Measurements from ENCODE around the gene ZBTB24. TPM values are rescaled to one million over a fixed set of nuclear protein-coding genes. Genes with fewer than 3 reads are reported as not detected.

Gene ZBTB24
- total RNA-seq, 1 experiment from 2014 or later, result 10.4 TPM

DNA sequence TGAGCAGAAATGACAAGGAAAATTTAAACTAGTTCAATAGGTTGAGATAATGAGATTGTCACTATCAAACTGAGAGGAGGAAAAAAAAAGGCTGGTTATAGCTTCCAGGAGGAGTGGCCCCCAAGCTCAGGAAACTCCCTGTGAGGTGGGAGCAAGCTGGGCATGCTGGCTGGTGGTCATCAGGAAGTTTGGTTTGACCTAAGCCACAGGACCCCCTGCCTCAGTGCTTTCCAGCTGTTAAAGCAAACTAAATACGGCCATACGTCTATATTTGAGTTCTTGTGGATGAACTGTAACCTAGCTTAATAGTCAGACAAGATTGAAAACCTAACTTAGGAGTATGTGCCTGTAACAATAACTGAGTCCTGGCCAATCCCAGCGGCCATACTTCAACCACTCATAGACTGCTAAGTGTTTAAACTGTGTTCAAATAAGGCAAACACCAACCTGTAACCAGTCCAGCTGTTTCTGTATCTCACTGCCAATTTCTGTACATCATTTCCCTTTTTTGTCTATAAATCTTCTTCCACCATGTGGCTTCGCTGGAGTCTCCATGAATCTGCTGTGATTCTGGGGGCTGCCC, 24.6 kb upstream of the ZBTB24 start:
- no peak for DNase-seq (ENCODE audit: unreplicated experiment)
- POLR2A ChIA-PET, result interaction anchor here (0.6 kb wide), 1 partner anchor 248 kb away, joined by 4 read pairs; no protein-coding TSS in a partner anchor
- H3K4me3 Mint-ChIP-seq (ENCODE audit: unreplicated experiment), result no peak overlapping the region
- CTCF ChIA-PET, result interaction anchor here (0.8 to 1.9 kb wide), 3 partner anchors 11 to 66 kb away, joined by 3 to 5 read pairs (median 3); partner anchors contain the start of gene SMPD2
- no peaks in the 10 kb centered on the region for H3K27me3 Mint-ChIP-seq (ENCODE audit: insufficient read depth, unreplicated experiment)
- TF ChIP-seq, protein P1, sequence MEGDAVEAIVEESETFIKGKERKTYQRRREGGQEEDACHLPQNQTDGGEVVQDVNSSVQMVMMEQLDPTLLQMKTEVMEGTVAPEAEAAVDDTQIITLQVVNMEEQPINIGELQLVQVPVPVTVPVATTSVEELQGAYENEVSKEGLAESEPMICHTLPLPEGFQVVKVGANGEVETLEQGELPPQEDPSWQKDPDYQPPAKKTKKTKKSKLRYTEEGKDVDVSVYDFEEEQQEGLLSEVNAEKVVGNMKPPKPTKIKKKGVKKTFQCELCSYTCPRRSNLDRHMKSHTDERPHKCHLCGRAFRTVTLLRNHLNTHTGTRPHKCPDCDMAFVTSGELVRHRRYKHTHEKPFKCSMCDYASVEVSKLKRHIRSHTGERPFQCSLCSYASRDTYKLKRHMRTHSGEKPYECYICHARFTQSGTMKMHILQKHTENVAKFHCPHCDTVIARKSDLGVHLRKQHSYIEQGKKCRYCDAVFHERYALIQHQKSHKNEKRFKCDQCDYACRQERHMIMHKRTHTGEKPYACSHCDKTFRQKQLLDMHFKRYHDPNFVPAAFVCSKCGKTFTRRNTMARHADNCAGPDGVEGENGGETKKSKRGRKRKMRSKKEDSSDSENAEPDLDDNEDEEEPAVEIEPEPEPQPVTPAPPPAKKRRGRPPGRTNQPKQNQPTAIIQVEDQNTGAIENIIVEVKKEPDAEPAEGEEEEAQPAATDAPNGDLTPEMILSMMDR (IDR thresholded peaks at IDR 0.05; ENCODE audit: unreplicated experiment), result no peak
- H3K4me1 Mint-ChIP-seq (ENCODE audit: insufficient read depth, unreplicated experiment), result no peaks in the 10 kb centered on the region
- no peaks in the 10 kb centered on the region for H3K36me3 Mint-ChIP-seq (ENCODE audit: insufficient read depth, unreplicated experiment)
- no TSS peak for BruUV-seq (replicated peaks)
- intact Hi-C loops (cut with micrococcal nuclease), result no loop called here
- H3K9me3 Mint-ChIP-seq (ENCODE audit: unreplicated experiment), result no peaks in the 10 kb centered on the region
- no peak overlapping the region for H3K27ac Mint-ChIP-seq (ENCODE audit: low read depth, unreplicated experiment)

DNA sequence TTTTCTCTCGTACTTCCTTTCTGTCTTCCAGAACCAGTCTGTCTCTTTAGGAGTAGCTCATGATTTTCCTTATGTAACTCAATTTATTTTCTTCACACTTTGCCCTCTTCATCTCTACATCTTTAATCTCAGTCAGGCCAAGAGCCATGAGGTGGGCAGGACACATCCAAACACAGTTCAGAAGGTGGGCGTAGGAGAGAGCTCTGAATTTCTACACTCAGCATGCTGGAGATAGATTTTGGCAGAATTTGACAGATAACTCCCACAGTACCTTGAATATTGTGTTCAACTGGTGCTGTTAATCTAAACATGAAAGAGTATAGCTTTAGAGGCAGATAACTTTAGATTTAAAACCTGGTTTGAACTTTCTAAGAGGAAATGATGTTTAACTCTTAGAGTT, 23.8 kb upstream of the ZBTB24 start:
- no peaks in the 10 kb centered on the region for H3K9me3 Mint-ChIP-seq (ENCODE audit: unreplicated experiment)
- DNase-seq (ENCODE audit: unreplicated experiment), result no peak
- H3K36me3 Mint-ChIP-seq (ENCODE audit: insufficient read depth, unreplicated experiment), result no peaks in the 10 kb centered on the region
- H3K27me3 Mint-ChIP-seq (ENCODE audit: insufficient read depth, unreplicated experiment), result no peaks in the 10 kb centered on the region
- ChIA-PET CTCF (interaction anchor here (0.6 to 1.9 kb wide), 4 partner anchors 19 to 881 kb away, joined by 3 to 5 read pairs (median 4); partner anchors contain the start of gene SMPD2), POLR2A (no interaction called here)
- TF ChIP-seq, protein P1 (IDR thresholded peaks at IDR 0.05; ENCODE audit: unreplicated experiment), result no peak
- H3K4me1 Mint-ChIP-seq (ENCODE audit: insufficient read depth, unreplicated experiment), result no peaks in the 10 kb centered on the region
- intact Hi-C loops (cut with micrococcal nuclease), result no loop called here
- no peak overlapping the region for H3K27ac Mint-ChIP-seq (ENCODE audit: low read depth, unreplicated experiment)
- no TSS peak for BruUV-seq (replicated peaks)
- no peak overlapping the region for H3K4me3 Mint-ChIP-seq (ENCODE audit: unreplicated experiment)

DNA sequence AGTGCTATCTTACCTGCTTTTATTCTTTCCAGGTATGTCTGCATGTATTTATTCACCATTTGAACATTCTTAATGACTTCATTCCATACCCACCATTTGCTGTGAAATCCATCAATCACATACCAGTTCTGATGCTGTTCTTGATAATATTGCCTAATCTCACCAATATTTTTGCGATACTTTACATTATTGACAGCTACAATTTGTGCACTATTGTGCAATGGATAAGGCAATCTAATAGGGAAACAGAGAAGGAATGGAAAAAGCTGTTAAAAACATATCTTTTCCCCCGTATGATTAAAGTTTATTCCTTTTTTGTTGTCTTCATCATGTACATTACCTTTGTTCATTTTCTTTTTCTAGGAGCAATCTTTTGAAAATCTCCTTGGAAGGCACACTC, 23.3 kb upstream of the ZBTB24 start:
- H3K4me1 Mint-ChIP-seq (ENCODE audit: insufficient read depth, unreplicated experiment), result no peaks in the 10 kb centered on the region
- no peaks in the 10 kb centered on the region for H3K27me3 Mint-ChIP-seq (ENCODE audit: insufficient read depth, unreplicated experiment)
- intact Hi-C loops (cut with micrococcal nuclease), result no loop called here

More for the DNA sequence above, 23.3 kb upstream of the ZBTB24 start:
- no peak for DNase-seq (ENCODE audit: unreplicated experiment)
- CTCF ChIA-PET, result interaction anchor here (0.6 to 1.6 kb wide), 3 partner anchors 20 to 882 kb away, joined by 3 to 5 read pairs (median 3); partner anchors contain the start of gene SMPD2
- BruUV-seq (replicated peaks), result no TSS peak
- H3K27ac Mint-ChIP-seq (ENCODE audit: low read depth, unreplicated experiment), result no peak overlapping the region
- H3K9me3 Mint-ChIP-seq (ENCODE audit: unreplicated experiment), result no peaks in the 10 kb centered on the region
- no peak overlapping the region for H3K4me3 Mint-ChIP-seq (ENCODE audit: unreplicated experiment)
- TF ChIP-seq, protein P1 (IDR thresholded peaks at IDR 0.05; ENCODE audit: unreplicated experiment), result no peak
- POLR2A ChIA-PET, result no interaction called here
- H3K36me3 Mint-ChIP-seq (ENCODE audit: insufficient read depth, unreplicated experiment), result no peaks in the 10 kb centered on the region

Data from MCF 10A (cell line).